Right cardiac atrium (tissue), 5 donors: ENCODE data around the gene BTG2. TPM values are rescaled to one million over a fixed set of nuclear protein-coding genes. Genes with fewer than 3 reads are reported as not detected.
"Not testable (repeated sequence)": the region's sequence is repeated elsewhere in the genome, so short reads cannot be mapped to it uniquely, and the experiment has no call there.

ENCODE experiments used
- ATAC-seq, 2 donors: fragments of 200-7000 bp; cut with Tn5 transposase; one replicate each; pipeline versions ENCODE4 v1.8.0 to v1.9.1; 2020; ENCODE audit warnings: moderate library complexity in 2 of 2, mild to moderate bottlenecking in 1 of 2
- DNase-seq, 3 donors: peaks; one replicate each; pipeline ENCODE4 v3.0.0-alpha.2; 2020
- H3K27ac ChIP-seq: one replicate; pipeline ENCODE4 v1.5.1; 2013; ENCODE audit warnings: mild to moderate bottlenecking, low read length, control low read depth, moderate library complexity
- H3K27me3 ChIP-seq: one replicate; pipeline ENCODE4 v1.6.1; 2013; ENCODE audit not compliant: control insufficient read depth, insufficient read depth
- H3K4me1 ChIP-seq: one replicate; pipeline ENCODE4 v1.6.1; 2013; ENCODE audit warnings: low read length; ENCODE audit not compliant: control insufficient read depth, insufficient read depth
- H3K4me3 ChIP-seq: one replicate; pipeline ENCODE4 v1.5.1; 2013; ENCODE audit warnings: low read length, control low read depth
- H3K9me3 ChIP-seq: one replicate; pipeline ENCODE4 v1.6.1; 2013; ENCODE audit warnings: low read length; ENCODE audit not compliant: control insufficient read depth
- WGBS: extraction: QIAGEN DNeasy Blood & Tissue Kit; methylation state at CpG from one replicate; pipeline ENCODE4 v1.1.7; 2013; 5-methylcytosine and 5-hydroxymethylcytosine counted together
- intact Hi-C, 4 donors: fragments of 100-400 bp; cut with DNase I; formaldehyde crosslinking; loops; one replicate each; pipeline versions ENCODE4 v1.11.0 to v1.14.0; 2022 to 2023
- polyA plus RNA-seq: library from polyadenylated mRNA; stranded (reverse); fragments of 200-250 nt; gene quantifications from one replicate; pipeline ENCODE4 v1.2.3, GENCODE V29; 2013
- total RNA-seq, 4 donors: library from RNA; stranded (reverse); fragmentation: NEBNext Ultra II Directional; extraction: Animal tissue kit (Norgen Biotek cat#: 25700); gene quantifications; one replicate each; pipeline ENCODE4 v1.2.1, GENCODE V29; 2021
- donor health status: healthy with polysubstance abuse.
- donor health status: DM: no; HTN: yes; CAD: no.
- donor health status: DM: no; HTN: no; CAD: no.
- donor health status: DM: no; HTN: yes; CAD: no; lungs with severe emphysema.
- donor health status: DM: yes; HTN: yes; CAD: no.

The BTG2 gene
- total and polyA plus RNA-seq, 5 donors = 68.1 to 361 (median 126) TPM

DNA sequence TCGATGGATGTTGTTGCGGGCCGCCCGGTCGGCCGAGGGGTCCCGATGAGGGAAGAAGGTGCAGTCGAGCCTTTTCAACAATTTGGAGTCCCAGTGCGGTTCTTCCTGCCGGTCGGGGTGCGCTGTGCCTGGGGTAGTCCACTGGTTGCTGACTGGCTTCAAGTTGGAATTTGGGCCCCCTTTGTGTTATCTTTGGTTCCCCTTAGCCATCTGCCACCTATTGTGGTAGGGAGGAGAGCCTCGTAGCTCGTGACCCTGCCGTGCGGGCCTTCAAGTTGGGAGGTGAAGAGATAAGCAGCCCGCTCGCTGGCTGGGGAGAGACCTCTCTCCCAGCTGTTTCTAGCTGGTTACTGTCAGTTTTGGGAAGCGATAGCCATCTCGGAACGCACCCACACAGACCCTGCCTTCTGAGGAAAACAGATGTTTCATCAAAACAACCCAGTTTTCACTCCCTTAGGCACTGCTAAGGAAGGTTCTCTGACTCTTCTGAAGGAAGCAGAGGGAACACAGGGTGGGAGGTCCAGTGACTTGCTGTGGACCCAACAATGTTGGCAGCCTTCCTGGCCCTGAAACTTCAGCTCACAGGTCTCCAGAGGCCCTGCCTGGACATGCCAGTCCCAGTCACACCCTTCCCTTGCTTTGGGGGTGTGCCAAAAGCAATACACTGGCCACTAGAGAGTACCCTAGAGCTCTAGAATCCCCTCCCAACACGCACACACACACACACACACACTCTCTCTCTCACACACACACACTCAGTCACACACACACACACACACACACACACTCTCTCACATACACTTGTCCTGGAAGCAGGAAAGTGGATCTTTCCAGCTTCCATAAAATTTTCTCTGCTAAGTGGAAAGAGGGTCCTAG, 1.0 kb downstream of the BTG2 start:
- H3K4me3 ChIP-seq = peak overlapping the region; percentile 87
- H3K27me3 ChIP-seq = no peaks in the 10 kb centered on the region
- 1% methylated on average over 22 of the region's 22 CpGs for WGBS
- H3K4me1 ChIP-seq = peaks cover 6% of the 10 kb centered on the region
- H3K9me3 ChIP-seq = no peaks in the 10 kb centered on the region
- peak; percentile 64 to 69 for ATAC-seq
- DNase-seq = peak; percentile 92 to 96 (median 93)
- intact Hi-C loops = loop anchor here in 3 of 4 donors (2.0 to 5.0 kb wide), 3 partner anchors 18 to 34 kb away; no protein-coding TSS in a partner anchor
- H3K27ac ChIP-seq = peak overlapping the region; percentile 97

DNA sequence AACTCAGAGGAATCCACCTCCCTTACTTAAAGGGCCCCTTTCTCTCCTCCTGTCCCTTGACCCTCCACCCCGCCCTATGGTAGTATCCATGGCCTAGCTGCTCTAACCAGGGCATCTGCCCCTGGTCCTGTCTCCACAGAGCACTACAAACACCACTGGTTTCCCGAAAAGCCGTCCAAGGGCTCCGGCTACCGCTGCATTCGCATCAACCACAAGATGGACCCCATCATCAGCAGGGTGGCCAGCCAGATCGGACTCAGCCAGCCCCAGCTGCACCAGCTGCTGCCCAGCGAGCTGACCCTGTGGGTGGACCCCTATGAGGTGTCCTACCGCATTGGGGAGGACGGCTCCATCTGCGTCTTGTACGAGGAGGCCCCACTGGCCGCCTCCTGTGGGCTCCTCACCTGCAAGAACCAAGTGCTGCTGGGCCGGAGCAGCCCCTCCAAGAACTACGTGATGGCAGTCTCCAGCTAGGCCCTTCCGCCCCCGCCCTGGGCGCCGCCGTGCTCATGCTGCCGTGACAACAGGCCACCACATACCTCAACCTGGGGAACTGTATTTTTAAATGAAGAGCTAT, 1.7 kb downstream of the BTG2 start:
- peak; percentile 55 to 79 (median 74) for DNase-seq
- Histone ChIP-seq H3K4me1 (peaks cover 6% of the 10 kb centered on the region), H3K27me3 (no peaks in the 10 kb centered on the region), H3K27ac (peak overlapping the region; percentile 97), H3K9me3 (no peaks in the 10 kb centered on the region), H3K4me3 (peak overlapping the region; percentile 87)
- 26% methylated on average over 21 of the region's 21 CpGs for WGBS
- intact Hi-C loops = loop anchor here in 3 of 4 donors (2.0 to 5.0 kb wide), 3 partner anchors 18 to 35 kb away; no protein-coding TSS in a partner anchor
- peak in 1 of 2 donors; percentile 1 for ATAC-seq

DNA sequence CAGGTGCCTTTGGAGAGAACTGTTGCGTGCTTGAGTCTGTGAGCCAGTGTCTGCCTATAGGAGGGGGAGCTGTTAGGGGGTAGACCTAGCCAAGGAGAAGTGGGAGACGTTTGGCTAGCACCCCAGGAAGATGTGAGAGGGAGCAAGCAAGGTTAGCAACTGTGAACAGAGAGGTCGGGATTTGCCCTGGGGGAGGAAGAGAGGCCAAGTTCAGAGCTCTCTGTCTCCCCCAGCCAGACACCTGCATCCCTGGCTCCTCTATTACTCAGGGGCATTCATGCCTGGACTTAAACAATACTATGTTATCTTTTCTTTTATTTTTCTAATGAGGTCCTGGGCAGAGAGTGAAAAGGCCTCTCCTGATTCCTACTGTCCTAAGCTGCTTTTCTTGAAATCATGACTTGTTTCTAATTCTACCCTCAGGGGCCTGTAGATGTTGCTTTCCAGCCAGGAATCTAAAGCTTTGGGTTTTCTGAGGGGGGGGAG, 2.4 kb downstream of the BTG2 start:
- ATAC-seq (no peak), DNase-seq (peak in 1 of 3 donors; percentile 14)
- no peaks in the 10 kb centered on the region for H3K27me3 ChIP-seq
- peak overlapping the region; percentile 54 for H3K27ac ChIP-seq
- 24% methylated on average over 3 of the region's 3 CpGs for WGBS
- intact Hi-C loops = loop anchor here in 3 of 4 donors (2.0 to 5.0 kb wide), 3 partner anchors 17 to 35 kb away; no protein-coding TSS in a partner anchor
- peak overlapping the region; percentile 87 for H3K4me3 ChIP-seq
- H3K9me3 ChIP-seq = no peaks in the 10 kb centered on the region
- H3K4me1 ChIP-seq = peaks cover 6% of the 10 kb centered on the region

DNA sequence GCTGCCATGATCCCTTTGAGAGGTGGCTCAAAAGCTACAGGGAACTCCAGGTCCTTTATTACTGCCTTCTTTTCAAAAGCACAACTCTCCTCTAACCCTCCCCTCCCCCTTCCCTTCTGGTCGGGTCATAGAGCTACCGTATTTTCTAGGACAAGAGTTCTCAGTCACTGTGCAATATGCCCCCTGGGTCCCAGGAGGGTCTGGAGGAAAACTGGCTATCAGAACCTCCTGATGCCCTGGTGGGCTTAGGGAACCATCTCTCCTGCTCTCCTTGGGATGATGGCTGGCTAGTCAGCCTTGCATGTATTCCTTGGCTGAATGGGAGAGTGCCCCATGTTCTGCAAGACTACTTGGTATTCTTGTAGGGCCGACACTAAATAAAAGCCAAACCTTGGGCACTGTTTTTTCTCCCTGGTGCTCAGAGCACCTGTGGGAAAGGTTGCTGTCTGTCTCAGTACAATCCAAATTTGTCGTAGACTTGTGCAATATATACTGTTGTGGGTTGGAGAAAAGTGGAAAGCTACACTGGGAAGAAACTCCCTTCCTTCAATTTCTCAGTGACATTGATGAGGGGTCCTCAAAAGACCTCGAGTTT, 3.1 kb downstream of the BTG2 start:
- Histone ChIP-seq H3K27ac (peak overlapping the region; percentile 30), H3K9me3 (no peaks in the 10 kb centered on the region), H3K4me1 (peaks cover 6% of the 10 kb centered on the region), H3K4me3 (peak overlapping the region; percentile 87), H3K27me3 (no peaks in the 10 kb centered on the region)
- intact Hi-C loops = loop anchor here in 2 of 4 donors (5.0 kb wide), 1 partner anchor 36 kb away; no protein-coding TSS in a partner anchor
- ATAC-seq (no peak), DNase-seq (no peak)
- WGBS = 44% methylated on average over 5 of the region's 5 CpGs

DNA sequence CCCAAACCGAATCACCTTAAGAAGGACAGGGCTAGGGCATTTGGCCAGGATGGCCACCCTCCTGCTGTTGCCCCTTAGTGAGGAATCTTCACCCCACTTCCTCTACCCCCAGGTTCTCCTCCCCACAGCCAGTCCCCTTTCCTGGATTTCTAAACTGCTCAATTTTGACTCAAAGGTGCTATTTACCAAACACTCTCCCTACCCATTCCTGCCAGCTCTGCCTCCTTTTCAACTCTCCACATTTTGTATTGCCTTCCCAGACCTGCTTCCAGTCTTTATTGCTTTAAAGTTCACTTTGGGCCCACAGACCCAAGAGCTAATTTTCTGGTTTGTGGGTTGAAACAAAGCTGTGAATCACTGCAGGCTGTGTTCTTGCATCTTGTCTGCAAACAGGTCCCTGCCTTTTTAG, 3.6 kb downstream of the BTG2 start:
- intact Hi-C loops = loop anchor here in 2 of 4 donors (5.0 kb wide), 1 partner anchor 37 kb away; no protein-coding TSS in a partner anchor
- Histone ChIP-seq H3K4me1 (peaks cover 6% of the 10 kb centered on the region), H3K27me3 (no peaks in the 10 kb centered on the region), H3K27ac (peak overlapping the region; percentile 30), H3K4me3 (peak overlapping the region; percentile 87), H3K9me3 (no peaks in the 10 kb centered on the region)
- ATAC-seq = no peak
- 63% methylated on average over 1 of the region's 1 CpG for WGBS
- DNase-seq = peak in 1 of 3 donors; percentile 15

DNA sequence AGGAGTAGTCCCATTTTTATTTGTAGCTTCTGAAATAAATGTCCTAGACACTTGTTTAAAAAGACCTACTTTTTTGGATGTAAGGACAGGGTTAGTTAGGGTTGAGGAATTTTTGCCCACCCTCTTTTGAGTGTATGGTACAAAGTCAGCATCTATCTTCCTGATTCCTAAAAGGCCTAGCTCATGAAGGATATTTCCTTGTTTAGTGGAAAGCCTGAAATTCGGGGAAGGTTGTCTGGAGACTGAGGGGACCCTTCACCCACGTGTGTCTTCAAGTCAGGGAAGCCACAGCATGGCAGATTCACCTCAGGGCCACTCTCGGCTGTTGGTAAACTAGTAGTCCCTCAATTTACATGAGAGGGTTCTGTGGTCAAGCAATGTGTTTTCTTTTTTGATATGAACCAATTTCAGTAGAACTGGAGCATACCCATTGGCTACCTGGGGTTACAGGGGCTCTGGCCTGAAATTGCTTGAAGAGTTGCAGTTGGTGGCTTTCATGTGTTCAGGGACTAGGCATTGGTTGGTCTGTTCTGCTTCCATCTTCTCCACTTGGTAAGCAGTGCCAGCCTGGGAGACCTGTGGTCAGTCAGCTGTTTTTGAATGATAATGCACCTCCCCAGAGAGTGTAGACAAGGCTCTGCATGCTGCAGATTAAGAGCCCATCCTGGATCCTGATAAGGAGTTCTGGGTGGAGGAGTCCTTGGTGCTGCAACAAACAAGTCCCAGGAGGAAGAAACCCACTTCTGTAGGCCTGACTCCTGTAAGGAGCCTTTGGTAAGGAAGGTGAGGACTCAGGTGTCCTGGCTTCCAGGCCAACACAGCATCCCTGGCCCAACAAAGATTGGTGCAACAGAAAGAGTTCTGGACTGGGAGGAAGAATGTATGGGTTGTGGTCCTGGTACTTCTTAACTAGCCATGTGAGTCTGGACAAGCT, 6.3 kb downstream of the BTG2 start:
- DNase-seq (peak in 1 of 3 donors; percentile 8), ATAC-seq (no peak)
- Histone ChIP-seq H3K27ac (peak overlapping the region; percentile 24), H3K9me3 (no peaks in the 10 kb centered on the region), H3K4me1 (peaks cover 8% of the 10 kb centered on the region), H3K27me3 (no peaks in the 10 kb centered on the region), H3K4me3 (no peak overlapping the region)
- 86% methylated on average over 3 of the region's 3 CpGs for WGBS
- intact Hi-C loops = no loop called here

DNA sequence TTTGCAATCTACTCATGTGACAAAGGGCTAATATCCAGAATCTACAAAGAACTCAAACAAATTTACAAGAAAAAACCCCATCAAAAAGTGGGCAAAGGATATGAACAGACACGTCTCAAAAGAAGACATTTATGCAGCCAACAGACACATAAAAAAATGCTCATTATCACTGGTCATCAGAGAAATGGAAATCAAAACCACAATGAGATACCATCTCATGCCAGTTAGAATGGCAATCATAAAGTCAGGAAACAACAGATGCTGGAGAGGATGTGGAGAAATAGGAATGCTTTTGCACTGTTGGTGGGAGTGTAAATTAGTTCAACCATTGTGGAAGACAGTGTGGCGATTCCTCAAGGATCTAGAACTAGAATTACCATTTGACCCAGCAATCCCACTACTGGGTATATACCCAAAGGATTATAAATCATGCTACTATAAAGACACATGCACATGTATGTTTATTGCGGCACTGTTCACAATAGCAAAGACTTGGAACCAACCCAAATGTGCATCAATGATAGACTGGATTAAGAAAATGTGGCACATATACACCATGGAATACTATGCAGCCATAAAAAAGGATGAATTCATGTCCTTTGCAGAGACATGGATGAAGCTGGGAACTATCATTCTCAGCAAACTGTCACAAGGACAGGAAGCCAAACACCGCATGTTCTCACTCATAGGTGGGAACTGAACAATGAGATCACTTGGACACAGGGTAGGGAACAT, 8.9 kb downstream of the BTG2 start:
- intact Hi-C loops, ATAC-seq: not testable (repeated sequence)
- 91% methylated on average over 4 of the region's 4 CpGs for WGBS

DNA sequence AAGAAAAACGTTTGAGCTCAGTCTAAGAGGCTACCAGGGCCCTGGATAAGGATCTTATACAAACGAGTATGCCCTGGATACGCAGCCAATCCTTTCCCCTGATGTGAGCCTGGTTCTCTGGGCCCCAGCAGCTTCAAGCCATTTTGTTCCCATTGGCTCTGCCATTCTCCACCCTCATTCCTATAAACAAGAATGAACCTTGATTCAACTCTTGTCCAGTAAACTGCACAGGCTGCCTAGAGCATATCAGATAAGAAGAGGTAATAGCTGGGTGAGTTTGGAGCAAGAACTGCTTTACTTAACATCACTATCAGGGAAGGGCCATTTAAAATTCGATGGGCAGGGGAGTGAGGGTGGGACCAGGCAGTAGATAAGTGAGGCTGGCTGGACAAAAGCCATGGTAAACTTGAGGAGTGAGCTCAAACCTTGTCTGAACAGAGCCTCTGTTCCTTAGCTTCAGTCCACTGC, 11.3 kb downstream of the BTG2 start:
- intact Hi-C loops = no loop called here

More for the DNA sequence above, 8.9 kb downstream of the BTG2 start:
- H3K9me3 ChIP-seq, DNase-seq, H3K4me3 ChIP-seq, H3K27me3 ChIP-seq, H3K27ac ChIP-seq, H3K4me1 ChIP-seq: not testable (repeated sequence)

DNA sequence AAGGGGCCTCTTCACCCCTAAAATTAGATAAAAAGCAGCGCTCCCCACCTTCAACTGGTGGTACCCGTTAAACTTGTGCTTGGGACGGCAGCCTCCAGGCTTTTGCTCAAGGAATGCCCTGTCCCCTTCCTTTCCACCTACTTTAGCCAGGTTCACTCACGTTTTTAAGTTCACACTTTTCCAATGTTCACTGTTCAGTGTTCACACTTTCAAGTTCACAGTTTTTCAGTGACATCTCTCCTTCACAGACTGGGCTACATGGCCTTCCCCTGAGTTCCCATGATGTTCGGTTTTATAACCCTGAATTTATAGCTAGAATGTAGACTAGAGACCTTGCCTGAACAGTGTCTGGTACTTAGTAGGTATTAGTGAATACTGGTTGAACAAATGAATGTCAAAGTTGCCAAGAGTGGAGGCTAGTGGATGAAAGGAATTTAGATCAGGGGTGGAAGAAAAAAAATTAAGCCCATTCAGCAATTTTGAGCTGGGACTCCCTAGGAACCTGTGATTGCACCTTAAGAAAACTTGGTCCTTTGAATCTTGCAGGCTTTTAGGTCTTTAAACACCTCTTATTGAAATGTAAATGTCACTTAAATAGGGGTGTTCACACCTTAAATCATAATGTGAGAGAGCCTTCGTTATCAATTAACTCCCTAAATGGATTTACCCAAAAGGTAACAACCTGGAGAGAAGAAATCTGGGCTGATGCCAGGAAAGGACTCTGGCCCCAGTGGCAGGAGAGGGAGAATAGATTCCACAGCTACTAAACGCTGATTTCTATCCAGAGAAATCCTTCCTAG, 12.3 kb downstream of the BTG2 start:
- peak overlapping the region; percentile 80 for H3K27ac ChIP-seq
- no peak overlapping the region for H3K4me3 ChIP-seq
- intact Hi-C loops = no loop called here
- peaks cover 19% of the 10 kb centered on the region for H3K4me1 ChIP-seq
- no peaks in the 10 kb centered on the region for H3K27me3 ChIP-seq
- DNase-seq (no peak), ATAC-seq (no peak)
- WGBS = 79% methylated on average over 7 of the region's 7 CpGs
- H3K9me3 ChIP-seq = no peaks in the 10 kb centered on the region

More for the DNA sequence above, 11.3 kb downstream of the BTG2 start:
- Histone ChIP-seq H3K27me3 (no peaks in the 10 kb centered on the region), H3K4me1 (peaks cover 14% of the 10 kb centered on the region), H3K4me3 (no peak overlapping the region), H3K9me3 (no peaks in the 10 kb centered on the region), H3K27ac (peak overlapping the region; percentile 87)
- DNase-seq = peak in 2 of 3 donors; percentile 69 to 82
- peak; percentile 89 to 91 for ATAC-seq
- WGBS = 28% methylated on average over 4 of the region's 4 CpGs
